ENCODE measurements around the gene PTGIR.

Gene PTGIR

GRCh38 chr19:46613525-46613924, 11.4 kb downstream of the PTGIR start:
- Histone ChIP-seq H3K9me3 (ENCODE audit: control insufficient read depth, insufficient read depth, low read length) (no peaks in the 10 kb centered on the region), H3K36me3 (ENCODE audit: control insufficient read depth, insufficient read depth, low read length) (peaks cover 14% of the 10 kb centered on the region), H3K4me3 (ENCODE audit: low read depth, low read length) (no peak overlapping the region), H3K4me1 (ENCODE audit: control insufficient read depth, insufficient read depth, low read length) (no peaks in the 10 kb centered on the region), H3K9ac (ENCODE audit: low read depth, low read length) (no peak overlapping the region), H3K27me3 (ENCODE audit: control insufficient read depth, insufficient read depth, low read length) (no peaks in the 10 kb centered on the region), H3K27ac (ENCODE audit: low read depth, low read length) (no peak overlapping the region)

GRCh38 chr19:46611776-46612175, 13.1 kb downstream of the PTGIR start:
- Histone ChIP-seq H3K36me3 (ENCODE audit: control insufficient read depth, insufficient read depth, low read length) (peaks cover 31% of the 10 kb centered on the region), H3K9ac (ENCODE audit: low read depth, low read length) (no peak overlapping the region), H3K9me3 (ENCODE audit: control insufficient read depth, insufficient read depth, low read length) (no peaks in the 10 kb centered on the region), H3K4me3 (ENCODE audit: low read depth, low read length) (no peak overlapping the region), H3K4me1 (ENCODE audit: control insufficient read depth, insufficient read depth, low read length) (no peaks in the 10 kb centered on the region), H3K27ac (ENCODE audit: low read depth, low read length) (no peak overlapping the region), H3K27me3 (ENCODE audit: control insufficient read depth, insufficient read depth, low read length) (no peaks in the 10 kb centered on the region)

- no peak overlapping the region for H3K27ac ChIP-seq (ENCODE audit: low read depth, low read length)
- H3K4me1 ChIP-seq (ENCODE audit: control insufficient read depth, insufficient read depth, low read length), result no peaks in the 10 kb centered on the region
- no peaks in the 10 kb centered on the region for H3K9me3 ChIP-seq (ENCODE audit: control insufficient read depth, insufficient read depth, low read length)
- peaks cover 38% of the 10 kb centered on the region for H3K36me3 ChIP-seq (ENCODE audit: control insufficient read depth, insufficient read depth, low read length)
- no peak overlapping the region for H3K4me3 ChIP-seq (ENCODE audit: low read depth, low read length)
- H3K9ac ChIP-seq (ENCODE audit: low read depth, low read length), result no peak overlapping the region
- no peaks in the 10 kb centered on the region for H3K27me3 ChIP-seq (ENCODE audit: control insufficient read depth, insufficient read depth, low read length)
Measured at GRCh38 chr19:46610851-46611770, 13.8 kb downstream of the PTGIR start.

GRCh38 chr19:46610413-46610775, 14.5 kb downstream of the PTGIR start:
- Histone ChIP-seq H3K27me3 (ENCODE audit: control insufficient read depth, insufficient read depth, low read length) (no peaks in the 10 kb centered on the region), H3K9ac (ENCODE audit: low read depth, low read length) (no peak overlapping the region), H3K9me3 (ENCODE audit: control insufficient read depth, insufficient read depth, low read length) (no peaks in the 10 kb centered on the region), H3K36me3 (ENCODE audit: control insufficient read depth, insufficient read depth, low read length) (peaks cover 45% of the 10 kb centered on the region), H3K4me1 (ENCODE audit: control insufficient read depth, insufficient read depth, low read length) (no peaks in the 10 kb centered on the region), H3K4me3 (ENCODE audit: low read depth, low read length) (no peak overlapping the region), H3K27ac (ENCODE audit: low read depth, low read length) (no peak overlapping the region)

- Histone ChIP-seq H3K27ac (ENCODE audit: low read depth, low read length) (no peak overlapping the region), H3K36me3 (ENCODE audit: control insufficient read depth, insufficient read depth, low read length) (peaks cover 50% of the 10 kb centered on the region), H3K9me3 (ENCODE audit: control insufficient read depth, insufficient read depth, low read length) (no peaks in the 10 kb centered on the region), H3K4me1 (ENCODE audit: control insufficient read depth, insufficient read depth, low read length) (no peaks in the 10 kb centered on the region), H3K9ac (ENCODE audit: low read depth, low read length) (no peak overlapping the region), H3K27me3 (ENCODE audit: control insufficient read depth, insufficient read depth, low read length) (no peaks in the 10 kb centered on the region), H3K4me3 (ENCODE audit: low read depth, low read length) (no peak overlapping the region)
Measured at GRCh38 chr19:46609511-46610412, 15.1 kb downstream of the PTGIR start.

- Histone ChIP-seq H3K27ac (ENCODE audit: low read depth, low read length) (no peak overlapping the region), H3K4me3 (ENCODE audit: low read depth, low read length) (no peak overlapping the region), H3K36me3 (ENCODE audit: control insufficient read depth, insufficient read depth, low read length) (peaks cover 50% of the 10 kb centered on the region), H3K27me3 (ENCODE audit: control insufficient read depth, insufficient read depth, low read length) (no peaks in the 10 kb centered on the region), H3K4me1 (ENCODE audit: control insufficient read depth, insufficient read depth, low read length) (0 out of 2 replicates have a peak, but pooled peaks cover 3% of the 10 kb centered on the region), H3K9me3 (ENCODE audit: control insufficient read depth, insufficient read depth, low read length) (no peaks in the 10 kb centered on the region), H3K9ac (ENCODE audit: low read depth, low read length) (no peak overlapping the region)
Measured at GRCh38 chr19:46608581-46609345, 16.1 kb downstream of the PTGIR start.

- Histone ChIP-seq H3K36me3 (ENCODE audit: control insufficient read depth, insufficient read depth, low read length) (peaks cover 50% of the 10 kb centered on the region), H3K9ac (ENCODE audit: low read depth, low read length) (no peak overlapping the region), H3K4me3 (ENCODE audit: low read depth, low read length) (no peak overlapping the region), H3K27me3 (ENCODE audit: control insufficient read depth, insufficient read depth, low read length) (no peaks in the 10 kb centered on the region), H3K9me3 (ENCODE audit: control insufficient read depth, insufficient read depth, low read length) (no peaks in the 10 kb centered on the region), H3K27ac (ENCODE audit: low read depth, low read length) (no peak overlapping the region), H3K4me1 (ENCODE audit: control insufficient read depth, insufficient read depth, low read length) (0 out of 2 replicates have a peak, but pooled peaks cover 3% of the 10 kb centered on the region)
Measured at GRCh38 chr19:46608178-46608577, 16.7 kb downstream of the PTGIR start.

GRCh38 chr19:46607448-46607841, 17.4 kb downstream of the PTGIR start:
- no peaks in the 10 kb centered on the region for H3K27me3 ChIP-seq (ENCODE audit: control insufficient read depth, insufficient read depth, low read length)
- H3K9me3 ChIP-seq (ENCODE audit: control insufficient read depth, insufficient read depth, low read length), result no peaks in the 10 kb centered on the region
- H3K27ac ChIP-seq (ENCODE audit: low read depth, low read length), result no peak overlapping the region
- H3K36me3 ChIP-seq (ENCODE audit: control insufficient read depth, insufficient read depth, low read length), result peaks cover 50% of the 10 kb centered on the region
- peaks cover 9% of the 10 kb centered on the region for H3K4me1 ChIP-seq (ENCODE audit: control insufficient read depth, insufficient read depth, low read length)
- no peak overlapping the region for H3K9ac ChIP-seq (ENCODE audit: low read depth, low read length)
- H3K4me3 ChIP-seq (ENCODE audit: low read depth, low read length), result no peak overlapping the region

- Histone ChIP-seq H3K9me3 (ENCODE audit: control insufficient read depth, insufficient read depth, low read length) (no peaks in the 10 kb centered on the region), H3K27me3 (ENCODE audit: control insufficient read depth, insufficient read depth, low read length) (no peaks in the 10 kb centered on the region), H3K4me3 (ENCODE audit: low read depth, low read length) (no peak overlapping the region), H3K9ac (ENCODE audit: low read depth, low read length) (no peak overlapping the region), H3K27ac (ENCODE audit: low read depth, low read length) (no peak overlapping the region), H3K4me1 (ENCODE audit: control insufficient read depth, insufficient read depth, low read length) (peaks cover 10% of the 10 kb centered on the region), H3K36me3 (ENCODE audit: control insufficient read depth, insufficient read depth, low read length) (peaks cover 50% of the 10 kb centered on the region)
Measured at GRCh38 chr19:46606681-46607447, 18.0 kb downstream of the PTGIR start.

GRCh38 chr19:46606019-46606418, 18.9 kb downstream of the PTGIR start:
- H3K4me1 ChIP-seq (ENCODE audit: control insufficient read depth, insufficient read depth, low read length), result peaks cover 10% of the 10 kb centered on the region
- no peak overlapping the region for H3K4me3 ChIP-seq (ENCODE audit: low read depth, low read length)
- no peak overlapping the region for H3K27ac ChIP-seq (ENCODE audit: low read depth, low read length)
- no peaks in the 10 kb centered on the region for H3K9me3 ChIP-seq (ENCODE audit: control insufficient read depth, insufficient read depth, low read length)
- H3K9ac ChIP-seq (ENCODE audit: low read depth, low read length), result no peak overlapping the region
- H3K27me3 ChIP-seq (ENCODE audit: control insufficient read depth, insufficient read depth, low read length), result no peaks in the 10 kb centered on the region
- peaks cover 50% of the 10 kb centered on the region for H3K36me3 ChIP-seq (ENCODE audit: control insufficient read depth, insufficient read depth, low read length)

Measured in HUES48 (cell line).